Loucy (cell line): ENCODE results near the gene FTO.
A peak's percentile ranks its signal among the peaks of the same experiment; 100 is the strongest.

Experiments
- H2AFZ ChIP-seq: fragments of 200-600 bp; sonication (generic); 2 replicates; pipeline ENCODE4 v1.6.0; 2016; ENCODE audit warnings: antibody characterized with exemption, mild to moderate bottlenecking, low read length, moderate library complexity
- H3F3A ChIP-seq: fragments of 200-600 bp; 2 replicates; pipeline ENCODE4 v1.6.0; 2016; ENCODE audit warnings: antibody characterized with exemption, low read depth, mild to moderate bottlenecking
- H3K27me3 ChIP-seq: fragments of 200-600 bp; sonication (generic); 2 replicates; pipeline ENCODE4 v1.6.1; 2014; ENCODE audit warnings: low read length, mild to moderate bottlenecking; ENCODE audit not compliant: insufficient read depth, poor library complexity, severe bottlenecking
- H3K36me3 ChIP-seq: fragments of 200-600 bp; sonication (generic); 2 replicates; pipeline ENCODE4 v1.6.1; 2016; ENCODE audit warnings: low read length; ENCODE audit not compliant: insufficient read depth
- H3K4me1 ChIP-seq: fragments of 200-600 bp; sonication (generic); 2 replicates; pipeline ENCODE4 v1.5.1; 2014; ENCODE audit warnings: low read length, mild to moderate bottlenecking; ENCODE audit not compliant: insufficient read depth, poor library complexity, severe bottlenecking
- H3K4me2 ChIP-seq: fragments of 200-600 bp; sonication (generic); 2 replicates; pipeline ENCODE4 v1.6.0; 2014; ENCODE audit warnings: antibody characterized with exemption, low read length, low read depth, mild to moderate bottlenecking; ENCODE audit not compliant: poor library complexity, severe bottlenecking
- H3K4me3 ChIP-seq: fragments of 200-600 bp; sonication (generic); 2 replicates; pipeline ENCODE4 v1.5.1; 2014; ENCODE audit warnings: low read length, mild to moderate bottlenecking, mixed read lengths; ENCODE audit not compliant: poor library complexity, severe bottlenecking
- H3K79me2 ChIP-seq: fragments of 200-600 bp; sonication (generic); 2 replicates; pipeline ENCODE4 v1.6.1; 2014; ENCODE audit warnings: low read length; ENCODE audit not compliant: insufficient read depth
- H3K9ac ChIP-seq: fragments of 200-600 bp; sonication (generic); 2 replicates; pipeline ENCODE4 v1.6.0; 2014; ENCODE audit warnings: mild to moderate bottlenecking, low read depth, low read length, moderate library complexity; ENCODE audit not compliant: poor library complexity, severe bottlenecking
- H3K9me2 ChIP-seq: fragments of 200-600 bp; sonication (generic); replicated peaks from 2 replicates; pipeline ENCODE4 v1.6.1; 2016; ENCODE audit warnings: low read depth, low read length, mixed read lengths
- H3K9me3 ChIP-seq: fragments of 200-600 bp; sonication (generic); 2 replicates; pipeline ENCODE4 v1.6.1; 2014; ENCODE audit warnings: mild to moderate bottlenecking, antibody characterized with exemption, low read length, low read depth; ENCODE audit not compliant: insufficient read depth
- H4K20me1 ChIP-seq: fragments of 200-600 bp; sonication (generic); 2 replicates; pipeline ENCODE4 v1.6.0; 2014; ENCODE audit warnings: antibody characterized with exemption, low read length, mild to moderate bottlenecking; ENCODE audit not compliant: insufficient read depth, poor library complexity, severe bottlenecking
- CTCF ChIP-seq: fragments of 200-600 bp; sonication (generic); conservative IDR thresholded peaks from 2 replicates; pipeline ENCODE4 v1.5.1; 2014; ENCODE audit warnings: mild to moderate bottlenecking, antibody characterized with exemption, low read length
- EZH2phosphoT487 ChIP-seq: fragments of 200-600 bp; IDR thresholded peaks from 2 replicates; pipeline ENCODE4 v1.6.1; 2018; ENCODE audit warnings: antibody characterized with exemption, mild to moderate bottlenecking, moderate library complexity, borderline replicate concordance

The FTO gene

GRCh38 chr16:53944025-53944424, 240.1 kb downstream of the FTO start:
- H3K4me2 ChIP-seq, result no peak overlapping the region
- 0 out of 2 replicates have a peak, but pooled peaks cover 8% of the 10 kb centered on the region for H3K79me2 ChIP-seq
- H3K36me3 ChIP-seq, result no peaks in the 10 kb centered on the region; the same call in 1 of the 2 replicates
- no peak overlapping the region for H3K9ac ChIP-seq
- H3K4me1 ChIP-seq, result peaks cover 40% of the 10 kb centered on the region
- TF ChIP-seq EZH2phosphoT487 (no peak), CTCF (no peak)
- no peaks in the 10 kb centered on the region for H3K9me2 ChIP-seq
- no peaks in the 10 kb centered on the region for H3K27me3 ChIP-seq
- no peak overlapping the region for H3K4me3 ChIP-seq
- H4K20me1 ChIP-seq, result no peaks in the 10 kb centered on the region
- H3K9me3 ChIP-seq, result no peaks in the 10 kb centered on the region
- no peaks in the 10 kb centered on the region for H3F3A ChIP-seq
- no peak overlapping the region for H2AFZ ChIP-seq

- H3K4me2 ChIP-seq, result no peak overlapping the region
- TF ChIP-seq EZH2phosphoT487, result no peak
- TF ChIP-seq CTCF, result peak; percentile 99
- H3K4me3 ChIP-seq, result no peak overlapping the region
- no peaks in the 10 kb centered on the region; the same call in 1 of the 2 replicates for H3K36me3 ChIP-seq
- no peaks in the 10 kb centered on the region for H4K20me1 ChIP-seq
- H3K9ac ChIP-seq, result peak overlapping the region; percentile 49
- H3K9me3 ChIP-seq, result no peaks in the 10 kb centered on the region
- H3K4me1 ChIP-seq, result peaks cover 56% of the 10 kb centered on the region
- H3K79me2 ChIP-seq, result 0 out of 2 replicates have a peak, but pooled peaks cover 8% of the 10 kb centered on the region
- no peak overlapping the region for H2AFZ ChIP-seq
- H3K27me3 ChIP-seq, result no peaks in the 10 kb centered on the region
- no peaks in the 10 kb centered on the region for H3F3A ChIP-seq
- no peaks in the 10 kb centered on the region for H3K9me2 ChIP-seq
Measured at GRCh38 chr16:53945996-53946395, 242.0 kb downstream of the FTO start.

GRCh38 chr16:53946746-53947386, 242.9 kb downstream of the FTO start:
- no peaks in the 10 kb centered on the region for H3K9me3 ChIP-seq
- peak overlapping the region; percentile 23 for H3K4me2 ChIP-seq
- H3K4me1 ChIP-seq, result peaks cover 64% of the 10 kb centered on the region
- H3F3A ChIP-seq, result no peaks in the 10 kb centered on the region
- H3K9me2 ChIP-seq, result no peaks in the 10 kb centered on the region
- no peaks in the 10 kb centered on the region; the same call in 1 of the 2 replicates for H3K36me3 ChIP-seq
- peak overlapping the region; percentile 11 for H3K4me3 ChIP-seq
- 0 out of 2 replicates have a peak, but pooled peaks cover 8% of the 10 kb centered on the region for H3K79me2 ChIP-seq
- H3K27me3 ChIP-seq, result no peaks in the 10 kb centered on the region
- H3K9ac ChIP-seq, result peak overlapping the region; percentile 49
- TF ChIP-seq CTCF, result no peak
- TF ChIP-seq EZH2phosphoT487, result no peak
- no peak overlapping the region for H2AFZ ChIP-seq
- no peaks in the 10 kb centered on the region for H4K20me1 ChIP-seq
